ENCODE data around the gene ANO10.

- TF ChIP-seq POLR2A (IDR thresholded peaks at IDR 0.05) (no peak), CTCF (IDR thresholded peaks at IDR 0.05 in 8 of 11, conservative IDR thresholded peaks at IDR 0.05 in 3 of 11) (no peak)
These were observed 40.5 kb downstream of the ANO10 start for GRCh38 chr3:43581343-43581742.

All from spleen (tissue), 7 donors.